Mesenchymal stem cell (in vitro differentiated cells and primary cell): Measurements from ENCODE around the gene KAT7.

Experiments
- DNase-seq: peaks from one replicate; pipeline ENCODE4 v3.0.0-alpha.2; 2013
- H2AFZ ChIP-seq: one replicate; pipeline ENCODE4 v1.6.1; 2013; ENCODE audit warnings: low read depth, mild to moderate bottlenecking, control low read depth, inconsistent platforms, low read length, moderate library complexity
- H2AK5ac ChIP-seq: 2 replicates; pipeline ENCODE4 v1.6.1; 2013; ENCODE audit warnings: low read length, moderate library complexity, mild to moderate bottlenecking, inconsistent platforms; ENCODE audit not compliant: severe bottlenecking
- H2BK120ac ChIP-seq: one replicate; pipeline ENCODE4 v1.6.1; 2013; ENCODE audit warnings: low read depth, mild to moderate bottlenecking, inconsistent platforms, low read length, moderate library complexity
- H2BK12ac ChIP-seq, 2 experiments: one replicate each; pipeline ENCODE4 v1.6.1; 2013; ENCODE audit warnings: inconsistent platforms in 2 of 2, low read length in 2 of 2, mild to moderate bottlenecking in 2 of 2, moderate library complexity in 2 of 2, control low read depth in 1 of 2
- H2BK15ac ChIP-seq: one replicate; pipeline ENCODE4 v1.6.1; 2013; ENCODE audit warnings: mild to moderate bottlenecking, low read depth, inconsistent platforms; ENCODE audit not compliant: poor library complexity, severe bottlenecking
- H2BK5ac ChIP-seq: 2 replicates; pipeline ENCODE4 v1.6.1; 2013; ENCODE audit warnings: low read depth, mild to moderate bottlenecking, low read length, control low read depth, inconsistent platforms; ENCODE audit not compliant: poor library complexity, severe bottlenecking
- H3K14ac ChIP-seq, 2 experiments: one replicate each; pipeline ENCODE4 v1.6.1; 2013; ENCODE audit warnings: inconsistent platforms in 2 of 2, low read length in 2 of 2, control low read depth in 1 of 2, mild to moderate bottlenecking in 1 of 2, moderate library complexity in 1 of 2
- H3K18ac ChIP-seq, 2 experiments: one replicate each; pipeline ENCODE4 v1.6.1; 2013; ENCODE audit warnings: inconsistent platforms in 2 of 2, low read length in 2 of 2, control low read depth in 1 of 2, low read depth in 1 of 2, mild to moderate bottlenecking in 1 of 2
- H3K23ac ChIP-seq, 2 experiments: one replicate each; pipeline ENCODE4 v1.6.1; 2013; ENCODE audit warnings: inconsistent platforms in 2 of 2, low read length in 2 of 2, mild to moderate bottlenecking in 2 of 2, moderate library complexity in 2 of 2, control low read depth in 1 of 2
- H3K27ac ChIP-seq: 2 replicates; pipeline ENCODE4 v1.5.1; 2013; ENCODE audit warnings: mild to moderate bottlenecking, moderate library complexity, low read length, control low read depth, inconsistent platforms; ENCODE audit not compliant: poor library complexity, severe bottlenecking
- H3K27me3 ChIP-seq, 2 experiments: 2 replicates each; pipeline versions ENCODE4 v1.6.1 to v1.7.0; 2013; ENCODE audit warnings: low read length in 2 of 2, mild to moderate bottlenecking in 2 of 2, moderate library complexity in 2 of 2, control low read depth in 1 of 2, inconsistent platforms in 1 of 2; ENCODE audit not compliant: control insufficient read depth in 1 of 2, insufficient read depth in 1 of 2
- H3K36me3 ChIP-seq, 2 experiments: 2 replicates each; pipeline versions ENCODE4 v1.6.1 to v1.7.0; 2013; ENCODE audit warnings: low read length in 2 of 2, control low read depth in 1 of 2, inconsistent platforms in 1 of 2, low read depth in 1 of 2, mild to moderate bottlenecking in 1 of 2; ENCODE audit not compliant: insufficient read depth in 2 of 2, control insufficient read depth in 1 of 2
- H3K4ac ChIP-seq, 2 experiments: one replicate each; pipeline ENCODE4 v1.6.1; 2013; ENCODE audit warnings: inconsistent platforms in 2 of 2, low read length in 2 of 2, mild to moderate bottlenecking in 2 of 2, moderate library complexity in 2 of 2, control low read depth in 1 of 2, low read depth in 1 of 2
- H3K4me1 ChIP-seq: 2 replicates; pipeline ENCODE4 v1.6.1; 2013; ENCODE audit warnings: low read depth, low read length, control low read depth; ENCODE audit not compliant: control insufficient read depth, insufficient read depth
- H3K4me2 ChIP-seq: 2 replicates; pipeline ENCODE4 v1.6.1; 2013; ENCODE audit warnings: low read length, mild to moderate bottlenecking, inconsistent platforms; ENCODE audit not compliant: poor library complexity, severe bottlenecking
- H3K4me3 ChIP-seq, 2 experiments: 2 replicates each; pipeline versions ENCODE4 v1.5.1 to v1.7.0; 2013; ENCODE audit warnings: low read length in 2 of 2, mild to moderate bottlenecking in 2 of 2, control low read depth in 1 of 2, low read depth in 1 of 2; ENCODE audit not compliant: insufficient read depth in 1 of 2
- H3K79me1 ChIP-seq: replicated peaks from 2 replicates; pipeline ENCODE4 v1.6.1; 2013; ENCODE audit warnings: mild to moderate bottlenecking, control low read depth, low read length, inconsistent platforms; ENCODE audit not compliant: poor library complexity, severe bottlenecking
- H3K9ac ChIP-seq: 2 replicates; pipeline ENCODE4 v1.7.0; 2013; ENCODE audit warnings: mild to moderate bottlenecking, low read length, moderate library complexity
- H3K9me3 ChIP-seq: 2 replicates; pipeline ENCODE4 v1.7.0; 2013; ENCODE audit warnings: mild to moderate bottlenecking, low read length; ENCODE audit not compliant: control insufficient read depth
- H4K8ac ChIP-seq: one replicate; pipeline ENCODE4 v1.6.1; 2013; ENCODE audit warnings: inconsistent platforms, mild to moderate bottlenecking, low read length, moderate library complexity
- H4K91ac ChIP-seq: one replicate; pipeline ENCODE4 v1.6.1; 2013; ENCODE audit warnings: mild to moderate bottlenecking, low read length, inconsistent platforms
- WGBS: methylation state at CpG from one replicate; pipeline ENCODE4 v1.1.7; 2013; ENCODE audit warnings: mixed read lengths; 5-methylcytosine and 5-hydroxymethylcytosine counted together

Gene KAT7

GRCh38 chr17:49814781-49815529 is 26.5 kb downstream of the KAT7 start:
- no peak overlapping the region for H2AFZ ChIP-seq
- H3K9ac ChIP-seq: peak overlapping the region; percentile 5
- no peak overlapping the region for H3K4me3 ChIP-seq
- H4K91ac ChIP-seq: no peak overlapping the region
- no peaks in the 10 kb centered on the region for H3K4me1 ChIP-seq
- DNase-seq: no peak
- H2BK120ac ChIP-seq: no peak overlapping the region
- H3K4me2 ChIP-seq: no peak overlapping the region
- H2BK12ac ChIP-seq: no peak overlapping the region
- 62% methylated on average over 3 of the region's 4 CpGs for WGBS
- H3K36me3 ChIP-seq: peaks cover 28 to 80% of the 10 kb centered on the region in 2 experiments
- no peak overlapping the region for H3K18ac ChIP-seq
- no peak overlapping the region for H2AK5ac ChIP-seq
- H3K4ac ChIP-seq: no peak overlapping the region
- no peak overlapping the region for H3K23ac ChIP-seq
- H3K27me3 ChIP-seq: no peaks in the 10 kb centered on the region
- H3K14ac ChIP-seq: no peak overlapping the region
- no peak overlapping the region for H2BK15ac ChIP-seq
- H3K79me1 ChIP-seq: peaks cover 29% of the 10 kb centered on the region
- no peak overlapping the region for H3K27ac ChIP-seq
- H4K8ac ChIP-seq: no peak overlapping the region
- no peaks in the 10 kb centered on the region for H3K9me3 ChIP-seq
- no peak overlapping the region for H2BK5ac ChIP-seq

- Histone ChIP-seq H2AFZ (no peak overlapping the region), H3K4me2 (no peak overlapping the region), H3K9me3 (no peaks in the 10 kb centered on the region), H2BK12ac (no peak overlapping the region), H3K23ac (no peak overlapping the region), H3K79me1 (peaks cover 30% of the 10 kb centered on the region), H3K27me3 (no peaks in the 10 kb centered on the region), H2BK5ac (peak overlapping the region; percentile 26), H3K27ac (no peak overlapping the region), H3K4ac (no peak overlapping the region), H2BK15ac (no peak overlapping the region), H3K18ac (no peak overlapping the region), H3K36me3 (peaks cover 26 to 76% of the 10 kb centered on the region in 2 experiments), H3K9ac (peak overlapping the region; percentile 5), H3K4me3 (no peak overlapping the region), H4K91ac (no peak overlapping the region), H4K8ac (no peak overlapping the region), H2AK5ac (no peak overlapping the region), H3K14ac (no peak overlapping the region), H2BK120ac (no peak overlapping the region), H3K4me1 (no peaks in the 10 kb centered on the region)
- 67% methylated on average over 9 of the region's 9 CpGs for WGBS
- DNase-seq: no peak
These were observed 27.3 kb downstream of the KAT7 start for GRCh38 chr17:49815761-49816281.

GRCh38 chr17:49817993-49818392 is 29.5 kb downstream of the KAT7 start:
- no peak overlapping the region for H3K14ac ChIP-seq
- DNase-seq: no peak
- H4K91ac ChIP-seq: no peak overlapping the region
- no peak overlapping the region for H2AK5ac ChIP-seq
- H3K27me3 ChIP-seq: no peaks in the 10 kb centered on the region
- H3K4me3 ChIP-seq: no peak overlapping the region
- no peak overlapping the region for H2BK15ac ChIP-seq
- no peak overlapping the region for H2AFZ ChIP-seq
- H3K27ac ChIP-seq: no peak overlapping the region
- H3K9ac ChIP-seq: no peak overlapping the region
- no peak overlapping the region for H3K18ac ChIP-seq
- no peak overlapping the region for H3K23ac ChIP-seq
- no peak overlapping the region for H2BK120ac ChIP-seq
- no peak overlapping the region for H3K4me2 ChIP-seq
- peaks cover 34% of the 10 kb centered on the region for H3K79me1 ChIP-seq
- H3K4ac ChIP-seq: no peak overlapping the region
- peaks cover 26 to 86% of the 10 kb centered on the region in 2 experiments for H3K36me3 ChIP-seq
- no peak overlapping the region for H2BK5ac ChIP-seq
- peaks cover 2% of the 10 kb centered on the region for H3K4me1 ChIP-seq
- no peak overlapping the region for H2BK12ac ChIP-seq
- H4K8ac ChIP-seq: no peak overlapping the region
- no peaks in the 10 kb centered on the region for H3K9me3 ChIP-seq
- WGBS: 99% methylated on average over 4 of the region's 4 CpGs

- Histone ChIP-seq H3K4me2 (no peak overlapping the region), H3K79me1 (peaks cover 32% of the 10 kb centered on the region), H2BK15ac (no peak overlapping the region), H2BK5ac (no peak overlapping the region), H3K36me3 (peaks cover 23 to 90% of the 10 kb centered on the region in 2 experiments), H3K18ac (no peak overlapping the region), H2BK120ac (no peak overlapping the region), H3K27me3 (no peaks in the 10 kb centered on the region), H3K27ac (no peak overlapping the region), H2BK12ac (no peak overlapping the region), H3K9me3 (no peaks in the 10 kb centered on the region), H3K14ac (no peak overlapping the region), H2AK5ac (no peak overlapping the region), H3K4me1 (peaks cover 2% of the 10 kb centered on the region), H3K4me3 (no peak overlapping the region), H2AFZ (no peak overlapping the region), H3K23ac (no peak overlapping the region), H3K4ac (no peak overlapping the region), H4K8ac (no peak overlapping the region), H3K9ac (no peak overlapping the region), H4K91ac (no peak overlapping the region)
- 94% methylated on average over 5 of the region's 5 CpGs for WGBS
- no peak for DNase-seq
These were observed 30.7 kb downstream of the KAT7 start for GRCh38 chr17:49819138-49819537.
